AG20443 (cell line): ENCODE results near the gene MCRIP1.

Experiments used
- DNase-seq: peaks from one replicate; pipeline ENCODE4 v3.0.0; 2012; ENCODE audit warnings: low spot score, mixed read lengths

The MCRIP1 gene

DNA sequence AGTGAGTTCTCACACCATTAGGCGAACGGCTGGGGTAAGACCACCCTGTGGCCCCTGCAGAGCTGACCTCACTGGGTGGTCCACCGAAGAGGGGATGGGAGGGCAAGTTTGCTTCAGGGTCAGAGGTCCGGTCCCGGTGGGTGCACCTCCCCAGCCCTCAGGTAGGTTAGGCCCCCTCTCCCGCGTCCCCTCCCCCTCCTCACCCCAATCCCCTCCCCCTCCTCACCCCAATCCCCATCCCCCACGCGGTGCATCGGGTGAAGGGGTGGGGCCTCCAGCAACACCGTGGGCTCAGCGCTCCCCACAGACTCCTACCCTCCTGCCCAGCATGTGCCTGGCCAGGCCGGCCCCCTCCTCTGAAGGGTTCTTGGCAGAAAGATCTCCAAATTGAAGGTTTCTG, 13.4 kb downstream of the MCRIP1 start:
- no peak for DNase-seq

DNA sequence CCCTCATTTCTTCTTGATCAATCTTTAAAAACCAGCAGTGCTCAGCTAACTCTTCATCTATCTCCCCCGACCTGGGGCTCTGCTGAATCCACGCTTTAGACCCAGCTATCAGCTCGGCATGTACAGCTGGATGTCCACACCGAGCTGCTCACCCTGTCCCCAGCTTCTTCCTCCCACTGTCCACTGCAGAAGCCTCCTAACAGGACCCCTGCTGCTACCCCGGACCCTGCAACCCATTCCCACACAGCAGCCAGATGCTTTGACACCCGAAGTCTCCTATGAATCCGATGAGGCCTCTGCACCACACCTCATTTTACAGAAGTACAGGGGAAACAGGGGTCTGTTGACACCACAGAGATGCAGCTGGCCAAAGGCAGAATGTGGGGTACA, 15.3 kb downstream of the MCRIP1 start:
- DNase-seq: no peak

DNA sequence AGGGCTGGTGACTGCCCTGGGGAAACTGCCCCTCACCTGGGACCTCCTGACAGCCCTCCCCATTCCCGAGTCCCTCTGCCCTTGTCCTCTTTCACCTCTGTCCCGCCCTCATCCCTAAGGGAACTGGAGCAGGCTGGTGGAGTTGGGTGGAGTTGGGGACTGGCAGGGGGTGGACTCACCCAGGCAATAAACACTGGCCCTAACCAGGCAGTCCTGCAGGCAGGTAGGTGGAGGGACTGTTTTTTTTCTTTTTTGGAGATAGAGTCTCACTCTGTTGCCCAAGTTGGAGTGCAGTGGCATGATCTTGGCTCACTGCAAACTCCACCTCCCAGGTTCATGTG, 17.5 kb downstream of the MCRIP1 start:
- DNase-seq: no peak

DNA sequence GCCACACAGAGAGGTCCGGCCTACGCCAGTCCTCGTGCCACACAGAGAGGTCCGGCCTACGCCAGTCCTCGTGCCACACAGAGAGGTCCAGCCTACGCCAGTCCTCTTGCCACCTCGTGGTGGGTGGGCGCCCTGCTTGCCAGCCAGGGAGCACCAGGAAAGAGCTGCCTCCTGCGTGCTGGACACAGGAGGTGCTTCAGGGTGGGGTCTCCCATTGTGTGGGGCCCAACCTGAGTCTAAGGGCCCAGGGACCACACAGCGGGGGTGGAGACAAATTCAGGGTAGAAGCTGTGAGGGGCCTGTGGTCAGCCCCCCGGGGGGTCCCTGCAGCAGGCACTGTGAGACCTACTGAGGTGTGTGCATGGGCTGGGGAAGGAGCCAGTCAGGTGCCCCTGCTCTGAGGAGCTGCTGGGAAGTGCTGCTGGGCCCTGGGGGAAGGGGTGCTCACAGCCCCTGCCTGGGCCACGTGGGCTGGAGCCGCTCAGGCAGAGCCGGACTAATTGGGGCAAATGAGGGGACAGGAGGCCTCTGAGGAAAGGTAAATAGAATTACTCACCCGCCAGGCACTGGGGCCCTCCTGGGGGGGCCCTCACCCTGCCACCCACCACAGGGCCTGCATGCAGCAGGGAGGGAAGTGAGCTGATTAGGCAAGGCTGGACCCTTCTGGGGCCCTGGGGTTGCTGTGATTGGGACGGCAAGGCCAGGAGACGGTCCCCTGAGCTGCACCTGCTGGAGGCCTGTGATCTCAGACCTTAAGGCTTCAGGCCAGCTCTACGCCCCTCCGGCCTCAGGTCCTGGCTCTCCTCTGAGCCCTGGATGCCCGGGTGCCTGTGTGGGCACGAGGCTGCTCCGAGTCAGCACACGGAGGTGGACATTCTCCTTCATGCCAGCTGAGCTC, 18.1 kb downstream of the MCRIP1 start:
- no peak for DNase-seq

DNA sequence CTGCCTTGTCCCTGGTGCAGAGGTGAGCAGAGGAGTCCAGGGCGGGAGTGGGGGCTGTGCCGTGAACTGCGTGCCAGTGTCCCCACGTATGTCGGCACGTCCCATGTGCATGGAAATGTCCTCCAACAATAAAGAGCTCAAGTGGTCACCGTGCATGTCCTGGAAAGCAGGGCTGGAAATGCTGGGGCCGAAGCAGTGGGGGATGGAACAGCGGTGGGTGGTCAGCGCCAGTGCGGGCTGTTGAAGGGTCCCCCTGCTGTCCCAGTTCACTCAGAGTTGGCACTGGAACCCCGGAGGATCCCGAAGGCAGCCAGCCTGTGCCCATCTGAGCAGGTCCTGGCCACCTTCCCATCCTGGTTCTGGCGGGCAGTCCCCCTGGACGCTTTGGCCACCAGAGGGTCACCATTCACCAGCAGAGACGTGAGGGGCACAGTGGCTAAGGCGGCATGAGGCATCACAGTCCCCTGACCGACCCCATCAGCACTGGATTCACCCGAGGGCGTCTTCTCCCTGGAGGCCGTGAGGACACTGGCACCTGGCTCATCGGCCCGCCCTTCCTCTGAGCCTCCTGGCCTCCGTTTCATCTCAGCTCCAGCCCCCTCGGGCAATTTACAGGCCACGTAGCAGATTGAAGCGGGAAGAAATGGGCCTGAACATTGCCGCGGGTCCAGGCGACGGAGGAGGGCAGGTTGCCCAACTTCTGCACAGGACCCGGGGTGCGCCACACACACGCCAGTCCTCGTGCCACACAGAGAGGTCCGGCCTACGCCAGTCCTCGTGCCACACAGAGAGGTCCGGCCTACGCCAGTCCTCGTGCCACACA, 19.0 kb downstream of the MCRIP1 start:
- DNase-seq: no peak

DNA sequence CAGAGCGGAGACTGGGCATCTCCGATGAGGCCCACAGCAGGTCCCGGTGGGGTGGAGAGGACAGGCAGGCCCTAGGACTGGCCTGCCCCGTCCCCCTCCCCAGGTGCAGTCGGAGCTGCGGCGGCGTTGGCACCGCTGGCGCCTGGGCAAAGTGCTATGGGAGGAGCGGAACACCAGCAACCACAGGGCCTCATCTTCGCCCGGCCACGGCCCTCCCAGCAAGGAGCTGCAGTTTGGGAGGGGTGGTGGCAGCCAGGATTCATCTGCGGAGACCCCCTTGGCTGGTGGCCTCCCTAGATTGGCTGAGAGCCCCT, 19.8 kb downstream of the MCRIP1 start:
- DNase-seq: no peak

DNA sequence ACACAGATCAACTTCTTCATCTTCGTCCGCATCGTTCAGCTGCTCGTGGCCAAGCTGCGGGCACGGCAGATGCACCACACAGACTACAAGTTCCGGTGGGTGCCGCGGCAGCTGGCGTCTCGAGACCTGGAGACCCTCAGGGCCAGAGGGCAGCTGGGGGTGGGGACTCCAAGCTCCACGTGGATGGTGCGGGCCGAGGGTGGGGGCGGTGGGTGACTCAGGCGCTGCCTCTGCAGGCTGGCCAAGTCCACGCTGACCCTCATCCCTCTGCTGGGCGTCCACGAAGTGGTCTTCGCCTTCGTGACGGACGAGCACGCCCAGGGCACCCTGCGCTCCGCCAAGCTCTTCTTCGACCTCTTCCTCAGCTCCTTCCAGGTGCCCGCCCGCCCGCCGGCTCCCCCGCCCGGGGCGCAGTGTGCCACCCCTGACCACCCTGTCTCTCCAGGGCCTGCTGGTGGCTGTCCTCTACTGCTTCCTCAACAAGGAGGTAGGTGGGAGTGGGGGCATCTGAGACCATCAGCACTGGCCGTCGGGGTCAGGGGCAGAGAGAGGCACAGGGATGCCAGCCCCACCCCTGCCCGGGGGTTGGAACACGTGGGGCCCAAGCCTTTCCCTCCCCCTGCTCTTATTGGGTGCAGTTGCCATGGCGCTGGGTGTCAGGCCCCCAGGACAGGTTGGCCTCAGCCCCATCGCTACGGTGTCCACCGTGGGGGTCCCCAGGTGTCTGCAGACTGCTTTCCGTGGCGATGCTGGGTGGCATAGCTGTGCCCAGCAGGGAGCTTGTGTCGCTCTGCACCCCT, 20.3 kb downstream of the MCRIP1 start:
- DNase-seq: no peak

DNA sequence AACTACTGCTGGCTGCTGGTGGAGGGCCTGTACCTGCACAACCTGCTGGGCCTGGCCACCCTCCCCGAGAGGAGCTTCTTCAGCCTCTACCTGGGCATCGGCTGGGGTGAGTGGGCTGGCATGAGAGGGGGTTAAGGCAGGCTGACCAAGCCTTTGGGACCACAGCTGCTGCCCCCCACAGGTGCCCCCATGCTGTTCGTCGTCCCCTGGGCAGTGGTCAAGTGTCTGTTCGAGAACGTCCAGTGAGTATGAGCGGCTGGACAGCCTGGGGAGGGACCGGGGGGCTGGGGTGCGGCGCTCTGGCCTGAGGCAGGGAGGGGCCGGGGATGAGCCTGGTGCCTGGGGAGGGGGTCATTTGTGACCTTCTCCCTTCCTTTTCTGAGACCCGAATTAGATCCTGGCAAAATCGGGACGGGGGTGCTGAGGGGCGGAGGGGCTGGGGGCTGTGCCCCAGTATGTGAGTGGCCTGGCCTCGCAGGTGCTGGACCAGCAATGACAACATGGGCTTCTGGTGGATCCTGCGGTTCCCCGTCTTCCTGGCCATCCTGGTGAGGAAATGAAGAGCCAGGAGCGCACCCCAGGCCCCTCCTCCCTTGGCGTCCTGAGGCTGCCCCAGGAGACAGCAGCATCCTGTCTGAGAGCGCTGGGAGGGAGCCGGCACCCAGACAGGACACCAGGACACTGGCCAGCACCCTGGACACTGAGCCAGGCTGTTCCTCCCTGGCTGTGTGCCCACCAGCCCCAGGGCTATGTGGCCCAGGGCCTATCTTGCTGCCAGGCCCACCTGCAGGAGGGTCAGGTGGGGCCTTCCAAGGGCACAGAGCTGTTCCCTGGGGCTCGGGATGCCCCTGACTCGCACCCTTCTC, 21.2 kb downstream of the MCRIP1 start:
- DNase-seq: no peak

DNA sequence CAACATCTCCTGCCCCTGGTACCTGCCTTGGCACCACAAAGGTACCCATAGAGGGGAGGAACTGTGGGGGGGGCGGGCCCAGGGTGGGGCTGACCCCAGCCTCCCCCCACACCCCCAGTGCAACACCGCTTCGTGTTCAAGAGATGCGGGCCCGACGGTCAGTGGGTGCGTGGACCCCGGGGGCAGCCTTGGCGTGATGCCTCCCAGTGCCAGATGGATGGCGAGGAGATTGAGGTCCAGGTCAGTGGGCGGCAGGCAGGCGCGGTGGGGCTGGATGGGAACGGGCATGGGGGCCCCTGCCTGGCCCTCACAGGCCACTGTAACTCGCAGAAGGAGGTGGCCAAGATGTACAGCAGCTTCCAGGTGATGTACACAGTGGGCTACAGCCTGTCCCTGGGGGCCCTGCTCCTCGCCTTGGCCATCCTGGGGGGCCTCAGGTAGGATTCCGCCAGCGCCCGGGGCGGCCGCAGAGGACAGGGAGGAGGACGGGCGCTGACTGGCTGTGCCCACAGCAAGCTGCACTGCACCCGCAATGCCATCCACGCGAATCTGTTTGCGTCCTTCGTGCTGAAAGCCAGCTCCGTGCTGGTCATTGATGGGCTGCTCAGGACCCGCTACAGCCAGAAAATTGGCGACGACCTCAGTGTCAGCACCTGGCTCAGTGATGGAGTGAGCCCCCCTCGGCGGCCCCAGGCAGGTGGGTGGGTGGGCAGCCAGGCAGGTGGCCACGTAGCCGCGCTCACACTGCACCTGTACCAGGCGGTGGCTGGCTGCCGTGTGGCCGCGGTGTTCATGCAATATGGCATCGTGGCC, 22.0 kb downstream of the MCRIP1 start:
- no peak for DNase-seq

DNA sequence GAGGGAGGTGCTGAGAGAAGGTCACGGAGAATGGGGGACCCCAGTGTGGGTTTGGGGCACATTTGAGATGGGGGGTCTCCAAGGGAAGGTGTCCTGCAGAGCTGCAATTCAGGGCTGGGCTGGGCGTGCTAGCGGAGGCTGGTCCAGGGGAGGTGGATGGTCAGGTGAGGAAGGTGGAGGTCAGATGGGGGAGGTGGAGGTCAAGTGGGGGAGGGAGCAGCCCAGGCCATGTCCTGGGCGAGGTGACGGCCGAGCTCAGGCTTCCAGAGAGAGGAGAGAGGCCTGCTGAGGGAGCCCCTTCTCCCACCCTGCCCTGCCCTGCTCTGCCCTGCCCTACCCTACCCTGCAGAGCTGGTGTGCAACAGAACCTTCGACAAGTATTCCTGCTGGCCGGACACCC, 22.6 kb downstream of the MCRIP1 start:
- no peak for DNase-seq

DNA sequence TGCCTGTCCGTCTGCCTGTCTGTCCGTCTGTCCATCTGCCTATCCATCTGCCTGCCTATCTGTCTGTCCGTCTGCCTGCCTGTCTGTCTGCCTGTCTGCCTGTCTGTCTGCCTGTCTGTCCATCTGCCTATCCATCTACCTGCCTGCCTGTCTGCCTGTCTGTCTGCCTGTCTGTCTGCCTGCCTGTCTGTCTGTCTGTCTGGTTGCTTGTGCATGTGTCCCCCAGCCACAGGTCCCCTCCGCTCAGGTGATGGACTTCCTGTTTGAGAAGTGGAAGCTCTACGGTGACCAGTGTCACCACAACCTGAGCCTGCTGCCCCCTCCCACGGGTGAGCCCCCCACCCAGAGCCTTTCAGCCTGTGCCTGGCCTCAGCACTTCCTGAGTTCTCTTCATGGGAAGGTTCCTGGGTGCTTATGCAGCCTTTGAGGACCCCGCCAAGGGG, 23.5 kb downstream of the MCRIP1 start:
- DNase-seq: no peak

DNA sequence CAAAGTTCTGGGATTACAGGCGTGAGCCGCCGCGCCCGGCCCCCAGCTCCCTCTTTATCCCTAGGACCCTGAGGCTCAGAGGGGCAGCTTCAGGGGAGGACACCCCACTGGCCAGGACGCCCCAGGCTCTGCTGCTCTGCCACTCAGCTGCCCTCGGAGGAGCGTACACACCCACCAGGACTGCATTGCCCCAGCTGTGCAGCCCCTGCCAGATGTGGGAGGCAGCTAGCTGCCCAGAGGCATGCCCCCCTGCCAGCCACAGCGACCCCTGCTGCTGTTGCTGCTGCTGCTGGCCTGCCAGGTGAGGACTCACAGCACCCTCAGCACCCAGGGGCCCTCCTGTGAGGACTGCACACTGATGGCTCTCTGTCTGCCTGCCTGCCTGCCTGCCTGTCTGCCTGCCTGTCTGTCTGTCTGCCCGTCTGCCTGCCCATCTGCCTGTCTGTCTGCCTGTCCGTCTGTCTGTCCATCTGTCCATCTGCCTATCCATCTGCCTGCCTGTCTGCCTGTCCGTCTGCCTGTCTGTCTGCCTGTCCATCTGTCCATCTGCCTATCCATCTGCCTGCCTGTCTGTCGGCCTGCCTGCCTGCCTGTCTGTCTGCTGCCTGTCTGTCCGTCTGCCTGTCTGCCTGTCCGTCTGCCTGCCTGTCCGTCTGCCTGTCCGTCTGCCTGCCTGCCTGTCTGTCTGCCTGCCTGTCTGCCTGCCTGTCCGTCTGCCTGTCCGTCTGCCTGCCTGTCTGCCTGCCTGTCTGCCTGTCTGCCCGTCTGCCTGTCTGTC, 24.1 kb downstream of the MCRIP1 start:
- DNase-seq: no peak

DNA sequence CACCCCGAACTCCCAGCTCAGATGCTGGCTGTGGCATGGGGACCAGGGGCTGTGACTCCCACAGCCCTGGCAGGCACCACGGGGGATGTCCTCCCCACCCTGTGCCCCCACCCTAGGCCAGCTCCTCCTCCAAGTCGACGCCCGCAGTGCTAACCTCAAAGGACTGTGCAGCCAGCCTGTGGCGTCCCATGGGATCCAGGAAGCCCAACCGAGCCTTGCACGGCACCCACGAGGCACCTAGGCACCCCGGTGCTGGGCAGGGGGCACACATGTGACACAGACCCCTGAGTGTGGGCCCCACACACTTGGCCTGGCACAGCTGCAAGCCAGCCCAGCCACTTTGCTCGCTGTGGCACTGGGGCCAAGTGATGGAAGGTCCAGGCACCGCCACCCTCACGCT, 25.3 kb downstream of the MCRIP1 start:
- DNase-seq: no peak

DNA sequence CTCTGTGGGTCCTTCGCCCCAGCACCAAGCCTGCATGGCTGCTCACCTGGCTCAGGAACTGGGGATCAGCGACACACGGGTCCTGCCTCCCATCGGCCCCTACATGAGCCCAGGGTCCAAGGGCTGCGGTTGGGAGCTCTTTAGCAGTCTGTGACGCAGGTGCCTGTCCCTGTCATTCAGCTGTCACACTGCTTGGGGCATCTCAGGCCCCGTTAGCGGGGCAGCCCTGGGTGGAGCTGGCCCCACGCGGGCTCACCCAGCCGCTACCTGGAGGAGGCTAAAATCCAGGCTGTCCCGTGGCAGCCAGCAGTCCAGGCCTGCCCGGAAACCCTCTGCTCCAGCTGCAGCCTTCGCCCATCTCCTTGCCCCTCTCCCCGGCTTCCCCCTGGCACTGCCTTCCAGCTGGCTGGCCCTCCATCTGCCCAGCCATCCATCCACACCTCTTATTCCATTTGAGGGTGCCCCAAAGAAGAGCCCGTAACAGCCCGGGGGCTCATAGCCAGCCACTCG, 25.8 kb downstream of the MCRIP1 start:
- no peak for DNase-seq

DNA sequence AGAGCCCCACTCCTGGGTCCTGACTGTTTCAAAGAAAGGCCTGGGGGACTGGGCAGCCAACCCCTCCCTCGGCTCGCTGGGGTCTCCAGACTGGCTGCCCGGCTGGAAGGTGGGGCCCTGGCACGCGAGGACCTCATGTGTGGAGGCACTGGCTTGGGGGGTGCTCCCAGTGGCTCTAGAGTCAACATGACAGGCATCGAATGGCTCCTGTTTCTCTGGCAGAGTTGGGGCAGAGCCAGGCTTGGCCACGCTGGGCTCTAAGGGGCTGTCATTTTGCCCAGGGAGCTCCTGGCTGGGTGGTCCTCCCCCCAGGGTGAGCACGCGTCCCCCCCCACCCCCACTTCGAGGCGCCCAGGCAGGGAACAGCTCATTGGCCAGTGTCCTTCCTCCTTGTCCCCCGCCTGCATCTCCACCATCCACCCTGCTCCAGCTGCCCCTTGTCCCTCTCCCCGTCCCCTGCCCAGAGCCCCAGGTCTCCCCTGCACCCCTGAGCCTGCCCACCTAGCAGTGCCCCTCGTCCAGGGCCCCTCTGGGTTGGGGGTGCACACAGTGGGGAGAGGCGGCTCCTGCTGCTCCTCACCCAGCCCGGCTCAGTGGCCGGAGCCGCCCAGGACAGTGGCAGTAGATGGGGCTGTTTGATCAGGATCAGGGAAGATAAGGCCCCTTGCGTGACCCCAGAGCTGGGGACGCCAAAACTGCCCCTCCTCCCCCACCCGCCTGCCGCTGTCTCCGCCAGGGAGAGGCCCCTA, 26.5 kb downstream of the MCRIP1 start:
- DNase-seq: no peak

DNA sequence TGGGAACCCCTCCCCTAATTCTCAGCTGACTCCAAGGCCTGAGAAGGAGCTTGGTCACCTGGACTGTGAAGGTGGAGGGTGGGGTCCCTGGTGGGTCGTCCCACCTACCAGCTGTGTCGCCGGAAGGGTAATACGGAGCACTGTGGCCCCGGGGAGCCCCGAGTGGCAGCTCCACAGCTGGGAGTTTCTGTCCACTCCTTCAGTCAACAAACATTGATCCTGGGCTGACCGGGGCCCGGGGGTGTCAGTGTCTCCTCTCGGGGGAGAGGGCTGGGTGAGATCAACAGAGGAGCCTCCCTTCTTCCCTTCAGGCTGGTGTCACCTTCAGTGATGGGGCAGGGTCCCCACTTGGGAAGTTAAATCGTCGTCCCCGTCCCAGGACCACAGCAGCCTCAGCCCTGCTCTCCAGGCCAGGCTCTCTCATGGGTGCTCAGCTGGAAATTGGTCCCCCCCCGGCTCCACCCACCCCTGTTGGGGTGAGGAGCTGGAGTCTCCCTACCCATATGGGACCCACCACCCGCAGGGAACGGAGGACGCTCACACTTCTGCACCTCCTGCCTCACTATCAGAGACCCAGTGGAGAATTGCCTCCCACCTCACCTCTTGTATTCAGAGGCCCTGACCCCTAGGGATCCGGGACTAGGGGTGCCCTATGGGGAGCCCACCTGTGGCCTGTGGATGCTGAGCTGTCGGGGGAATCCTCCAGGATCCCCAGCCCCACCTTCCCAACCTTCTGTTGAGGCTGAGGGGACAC, 27.2 kb downstream of the MCRIP1 start:
- DNase-seq: no peak

DNA sequence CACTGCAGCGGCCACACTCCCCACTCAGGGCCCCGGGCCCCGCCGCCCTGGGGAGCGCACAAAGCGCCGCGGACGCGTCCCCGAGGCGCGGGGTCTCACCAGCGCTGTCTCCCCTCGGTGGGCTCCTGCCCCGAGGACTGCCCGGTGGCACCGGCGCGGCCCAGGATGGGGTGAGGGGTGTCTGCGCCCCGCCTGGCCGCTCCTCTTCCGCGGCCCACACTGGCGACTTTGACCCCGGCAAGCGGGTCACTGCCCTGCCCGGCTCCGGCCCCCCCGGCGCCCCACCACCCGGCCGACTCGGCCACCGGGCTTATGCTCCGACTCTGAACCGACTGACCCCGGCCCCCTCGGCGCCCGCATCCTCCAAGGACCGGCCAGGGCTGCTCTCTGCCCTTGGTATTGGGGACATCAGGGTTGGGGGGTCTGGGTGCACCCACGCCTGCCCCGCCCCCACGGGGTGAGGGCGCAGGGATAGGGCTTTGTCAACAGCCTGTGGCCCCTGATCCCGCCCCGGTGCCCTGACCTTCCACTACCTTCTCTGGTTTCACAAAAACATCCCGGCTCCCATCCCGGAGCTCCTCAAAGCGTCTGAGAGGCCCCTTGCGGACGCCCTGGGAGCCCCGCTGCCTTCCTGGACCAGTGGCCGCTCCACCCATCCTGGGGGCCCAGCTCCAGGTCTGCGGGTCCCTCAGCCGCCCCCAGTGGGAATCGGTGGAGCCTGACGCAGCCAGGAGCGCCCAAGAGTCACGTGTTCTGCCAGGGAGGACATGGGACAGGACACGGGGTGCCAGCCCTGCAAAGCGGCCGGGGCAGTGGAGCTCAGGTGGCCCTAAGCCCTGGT, 28.3 kb downstream of the MCRIP1 start:
- DNase-seq: no peak
